Activated CD8-positive, alpha-beta T cell treated with anti-CD3 and anti-CD28 coated beads for 36 hours (primary cell): Measurements from ENCODE around the gene TBX19. TPM values are rescaled to one million over a fixed set of nuclear protein-coding genes. Genes with fewer than 3 reads are reported as not detected.

Source experiments
- ATAC-seq: fragments of 200-7000 bp; cut with Tn5 transposase; one replicate; pipeline ENCODE4 v1.10.0; 2021; ENCODE audit warnings: mild to moderate bottlenecking, moderate library complexity
- CTCF ChIA-PET: fragments of 350-600 bp; sonication (Branson Sonifier 250); formaldehyde crosslinking; loops from one replicate; lab custom pipeline; 2021; ENCODE audit warnings: antibody characterized with exemption; lab: Charles Lee
- POLR2A ChIA-PET: fragments of 350-600 bp; sonication (Branson Sonifier 250); formaldehyde crosslinking; loops from one replicate; lab custom pipeline; 2021; ENCODE audit warnings: antibody characterized with exemption; lab: Charles Lee
- DNase-seq: peaks from one replicate; pipeline ENCODE4 v3.0.0-alpha.2; 2020
- H3K27ac Mint-ChIP-seq: one replicate; pipeline ENCODE4 v1.8.0; 2021; ENCODE audit warnings: mild to moderate bottlenecking, mixed read lengths
- H3K27me3 Mint-ChIP-seq: one replicate; pipeline ENCODE4 v1.8.0; 2021; ENCODE audit warnings: mixed read lengths
- H3K36me3 Mint-ChIP-seq: one replicate; pipeline ENCODE4 v1.8.0; 2021; ENCODE audit warnings: low read depth, mixed read lengths
- H3K4me1 Mint-ChIP-seq: one replicate; pipeline ENCODE4 v1.8.0; 2021; ENCODE audit warnings: low read depth, mixed read lengths
- H3K4me3 Mint-ChIP-seq: one replicate; pipeline ENCODE4 v1.8.0; 2021; ENCODE audit warnings: mild to moderate bottlenecking, moderate library complexity, mixed read lengths
- H3K9me3 Mint-ChIP-seq: one replicate; pipeline ENCODE4 v1.8.0; 2021; ENCODE audit warnings: mixed read lengths
- intact Hi-C: fragments of 100-400 bp; cut with micrococcal nuclease; formaldehyde crosslinking; loops from one replicate; pipeline ENCODE4 v1.10.0; 2022
- total RNA-seq, 2 experiments: library from RNA; stranded (reverse); gene quantifications; one replicate each; pipeline ENCODE4 v1.2.3, GENCODE V29; 2021
- TF ChIP-seq, protein P1 (sequence below): fragments of 200-600 bp; IDR thresholded peaks from one replicate; pipeline ENCODE4 v1.8.0; 2022; ENCODE audit warnings: antibody characterized with exemption, mild to moderate bottlenecking

The TBX19 gene
- total RNA-seq, 2 experiments from 2014 or later, result 1.5 TPM

- ATAC-seq (no peak), DNase-seq (no peak)
- ChIA-PET POLR2A (interaction anchor here (1.3 kb wide), 1 partner anchor 12 kb away, joined by 3 read pairs; no protein-coding TSS in a partner anchor), CTCF (interaction anchor here (0.7 to 2.5 kb wide), 4 partner anchors 10 to 248 kb away, joined by 3 to 21 read pairs (median 4); no protein-coding TSS in a partner anchor)
- intact Hi-C loops, result no loop called here
- Mint-ChIP-seq H3K27ac (no peak overlapping the region), H3K4me3 (no peak overlapping the region), H3K4me1 (no peaks in the 10 kb centered on the region), H3K9me3 (no peaks in the 10 kb centered on the region), H3K36me3 (no peaks in the 10 kb centered on the region), H3K27me3 (no peaks in the 10 kb centered on the region)
- TF ChIP-seq, protein P1, sequence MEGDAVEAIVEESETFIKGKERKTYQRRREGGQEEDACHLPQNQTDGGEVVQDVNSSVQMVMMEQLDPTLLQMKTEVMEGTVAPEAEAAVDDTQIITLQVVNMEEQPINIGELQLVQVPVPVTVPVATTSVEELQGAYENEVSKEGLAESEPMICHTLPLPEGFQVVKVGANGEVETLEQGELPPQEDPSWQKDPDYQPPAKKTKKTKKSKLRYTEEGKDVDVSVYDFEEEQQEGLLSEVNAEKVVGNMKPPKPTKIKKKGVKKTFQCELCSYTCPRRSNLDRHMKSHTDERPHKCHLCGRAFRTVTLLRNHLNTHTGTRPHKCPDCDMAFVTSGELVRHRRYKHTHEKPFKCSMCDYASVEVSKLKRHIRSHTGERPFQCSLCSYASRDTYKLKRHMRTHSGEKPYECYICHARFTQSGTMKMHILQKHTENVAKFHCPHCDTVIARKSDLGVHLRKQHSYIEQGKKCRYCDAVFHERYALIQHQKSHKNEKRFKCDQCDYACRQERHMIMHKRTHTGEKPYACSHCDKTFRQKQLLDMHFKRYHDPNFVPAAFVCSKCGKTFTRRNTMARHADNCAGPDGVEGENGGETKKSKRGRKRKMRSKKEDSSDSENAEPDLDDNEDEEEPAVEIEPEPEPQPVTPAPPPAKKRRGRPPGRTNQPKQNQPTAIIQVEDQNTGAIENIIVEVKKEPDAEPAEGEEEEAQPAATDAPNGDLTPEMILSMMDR, result no peak
Observed at GRCh38 chr1:168330285-168330684, 49.6 kb downstream of the TBX19 start.

DNA sequence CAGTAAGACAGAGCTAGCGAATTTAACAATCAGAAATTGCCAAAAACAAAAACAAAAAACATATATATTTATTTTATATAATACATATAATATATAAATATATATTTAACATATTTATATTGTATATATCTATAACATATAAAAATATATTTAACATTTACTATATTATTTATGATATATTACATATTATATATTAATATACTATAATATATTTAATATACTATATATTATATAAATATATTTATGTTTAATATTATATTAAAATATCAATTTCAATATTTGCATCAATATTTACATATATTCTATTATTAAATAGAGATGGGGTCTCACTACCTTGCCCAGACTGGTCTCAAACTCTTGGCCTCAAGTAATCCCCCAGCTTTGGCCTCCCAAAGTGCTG lies 50.9 kb downstream of the TBX19 start:
- intact Hi-C loops, result no loop called here

DNA sequence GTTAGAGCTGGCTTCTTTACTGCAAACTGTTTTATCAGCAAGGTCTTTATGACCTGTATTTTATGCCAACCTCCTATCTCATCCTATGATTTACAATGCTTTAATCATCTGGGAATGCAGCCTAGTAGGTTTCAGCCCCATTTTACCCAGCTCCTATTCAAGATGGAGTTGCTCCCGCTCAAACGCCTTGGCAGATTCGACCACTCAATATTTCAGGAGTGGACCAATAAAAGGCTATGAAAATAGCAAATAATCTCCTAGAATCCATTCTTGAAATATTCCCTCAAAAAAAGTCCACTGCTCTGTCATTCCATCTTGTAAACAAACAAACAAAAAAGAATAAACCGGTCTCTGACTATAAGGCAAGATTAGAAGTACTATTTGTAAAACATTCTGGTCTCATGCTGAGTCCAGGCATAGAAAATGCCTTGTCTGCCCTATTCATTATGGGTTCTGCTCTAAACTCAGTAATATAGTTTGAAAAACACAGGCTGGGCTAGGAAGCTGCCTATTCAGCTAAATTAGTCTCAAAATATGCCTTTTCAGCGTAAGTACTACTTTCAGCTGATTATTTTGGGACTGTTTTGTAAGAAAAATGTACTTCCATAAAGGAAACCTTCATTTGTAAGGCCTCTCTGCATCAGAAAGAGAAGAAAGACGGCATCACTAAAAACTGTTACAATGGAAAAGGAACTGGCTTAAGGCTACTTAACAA lies 53.0 kb downstream of the TBX19 start:
- no peak overlapping the region for H3K27ac Mint-ChIP-seq
- no peaks in the 10 kb centered on the region for H3K36me3 Mint-ChIP-seq
- no peak overlapping the region for H3K4me3 Mint-ChIP-seq
- peaks cover 5% of the 10 kb centered on the region for H3K4me1 Mint-ChIP-seq
- ATAC-seq (no peak), DNase-seq (no peak)
- H3K9me3 Mint-ChIP-seq, result no peaks in the 10 kb centered on the region
- ChIA-PET CTCF (interaction anchor here (0.7 to 3.0 kb wide), 4 partner anchors 9 to 251 kb away, joined by 3 to 17 read pairs (median 3); no protein-coding TSS in a partner anchor), POLR2A (no interaction called here)
- peaks cover 4% of the 10 kb centered on the region for H3K27me3 Mint-ChIP-seq
- TF ChIP-seq, protein P1, result no peak
- intact Hi-C loops, result no loop called here

More for the DNA sequence above, 50.9 kb downstream of the TBX19 start:
- ATAC-seq (no peak), DNase-seq (no peak)
- peaks cover 2% of the 10 kb centered on the region for H3K4me1 Mint-ChIP-seq
- H3K4me3 Mint-ChIP-seq, result no peak overlapping the region
- H3K27me3 Mint-ChIP-seq, result no peaks in the 10 kb centered on the region
- POLR2A ChIA-PET, result no interaction called here
- no peak overlapping the region for H3K27ac Mint-ChIP-seq
- TF ChIP-seq, protein P1, result no peak
- H3K36me3 Mint-ChIP-seq, result no peaks in the 10 kb centered on the region
- H3K9me3 Mint-ChIP-seq, result no peaks in the 10 kb centered on the region
- CTCF ChIA-PET, result interaction anchor here (0.6 to 2.5 kb wide), 3 partner anchors 11 to 249 kb away, joined by 3 to 21 read pairs (median 5); no protein-coding TSS in a partner anchor

GRCh38 chr1:168335500-168335899 lies 54.8 kb downstream of the TBX19 start:
- ATAC-seq (no peak), DNase-seq (no peak)
- no peaks in the 10 kb centered on the region for H3K36me3 Mint-ChIP-seq
- TF ChIP-seq, protein P1, result no peak
- H3K9me3 Mint-ChIP-seq, result no peaks in the 10 kb centered on the region
- CTCF ChIA-PET, result no interaction called here
- H3K27ac Mint-ChIP-seq, result no peak overlapping the region
- H3K27me3 Mint-ChIP-seq, result peaks cover 4% of the 10 kb centered on the region
- peaks cover 8% of the 10 kb centered on the region for H3K4me1 Mint-ChIP-seq
- intact Hi-C loops, result no loop called here
- H3K4me3 Mint-ChIP-seq, result no peak overlapping the region
- POLR2A ChIA-PET, result no interaction called here
